Mucosa of stomach (tissue), 1 donor: ENCODE measurements around the gene RPS2.

Source experiments
- H3K27me3 ChIP-seq: one replicate; pipeline ENCODE4 v1.7.0; 2013; ENCODE audit warnings: mild to moderate bottlenecking, low read length; ENCODE audit not compliant: control insufficient read depth, insufficient read depth
- H3K36me3 ChIP-seq: one replicate; pipeline ENCODE4 v1.7.0; 2013; ENCODE audit warnings: low read length; ENCODE audit not compliant: control insufficient read depth, insufficient read depth
- H3K4me1 ChIP-seq: one replicate; pipeline ENCODE4 v1.7.0; 2013; ENCODE audit warnings: mild to moderate bottlenecking, low read length; ENCODE audit not compliant: control insufficient read depth, insufficient read depth
- H3K4me3 ChIP-seq: one replicate; pipeline ENCODE4 v1.7.0; 2013; ENCODE audit warnings: low read length
- H3K9ac ChIP-seq: one replicate; pipeline ENCODE4 v1.7.0; 2013; ENCODE audit warnings: mild to moderate bottlenecking, low read length, moderate library complexity
- H3K9me3 ChIP-seq: one replicate; pipeline ENCODE4 v1.7.0; 2013; ENCODE audit warnings: mild to moderate bottlenecking, low read length, moderate library complexity; ENCODE audit not compliant: control insufficient read depth
- donor health status: Pancreatic carcinoma.

The RPS2 gene

GRCh38 chr16:1983544-1984346, 19.1 kb upstream of the RPS2 start, which contains the start of gene GFER:
Gene GFER (plus strand): TSS chr16:1984193. CDS start chr16:1984219, 26 bp downstream.
- H3K4me1 ChIP-seq, result peaks cover 63% of the 10 kb centered on the region
- H3K27me3 ChIP-seq, result peaks cover 37% of the 10 kb centered on the region
- peak within 1 kb of the TSS; percentile 60 for H3K4me3 ChIP-seq
- no peaks in the 10 kb centered on the region for H3K36me3 ChIP-seq
- H3K9me3 ChIP-seq, result no peaks in the 10 kb centered on the region
- peak within 1 kb of the TSS; percentile 82 for H3K9ac ChIP-seq

- H3K4me1 ChIP-seq, result peaks cover 69% of the 10 kb centered on the region
- H3K9ac ChIP-seq, result peak overlapping the region; percentile 53
- H3K27me3 ChIP-seq, result peaks cover 31% of the 10 kb centered on the region
- peak overlapping the region; percentile 31 for H3K4me3 ChIP-seq
- H3K36me3 ChIP-seq, result no peaks in the 10 kb centered on the region
- H3K9me3 ChIP-seq, result no peaks in the 10 kb centered on the region
These were observed 18.4 kb upstream of the RPS2 start for GRCh38 chr16:1982991-1983543.

- Histone ChIP-seq H3K9me3 (no peaks in the 10 kb centered on the region), H3K36me3 (peaks cover 2% of the 10 kb centered on the region), H3K4me3 (no peak overlapping the region), H3K27me3 (peaks cover 28% of the 10 kb centered on the region), H3K4me1 (peaks cover 72% of the 10 kb centered on the region), H3K9ac (no peak overlapping the region)
These were observed 17.4 kb upstream of the RPS2 start for GRCh38 chr16:1982013-1982433.

- H3K9me3 ChIP-seq, result no peaks in the 10 kb centered on the region
- H3K27me3 ChIP-seq, result peaks cover 28% of the 10 kb centered on the region
- H3K9ac ChIP-seq, result no peak within 1 kb of the TSS
- no peak within 1 kb of the TSS for H3K4me3 ChIP-seq
- peaks cover 8% of the 10 kb centered on the region for H3K36me3 ChIP-seq
- peaks cover 72% of the 10 kb centered on the region for H3K4me1 ChIP-seq
These were observed 16.8 kb upstream of the RPS2 start, which contains the start of gene NOXO1 for GRCh38 chr16:1981398-1981836. Gene NOXO1 (minus strand): TSS chr16:1981469. CDS start chr16:1981179, 290 bp downstream.

GRCh38 chr16:1980770-1981087, 16.1 kb upstream of the RPS2 start:
- Histone ChIP-seq H3K4me1 (peaks cover 68% of the 10 kb centered on the region), H3K36me3 (peaks cover 9% of the 10 kb centered on the region), H3K9me3 (no peaks in the 10 kb centered on the region), H3K27me3 (peaks cover 24% of the 10 kb centered on the region), H3K9ac (no peak overlapping the region), H3K4me3 (no peak overlapping the region)

GRCh38 chr16:1980030-1980769, 15.6 kb upstream of the RPS2 start:
- Histone ChIP-seq H3K4me1 (peaks cover 62% of the 10 kb centered on the region), H3K4me3 (no peak overlapping the region), H3K9ac (peak overlapping the region; percentile 70), H3K27me3 (peaks cover 24% of the 10 kb centered on the region), H3K9me3 (no peaks in the 10 kb centered on the region), H3K36me3 (peaks cover 9% of the 10 kb centered on the region)

- peaks cover 24% of the 10 kb centered on the region for H3K27me3 ChIP-seq
- H3K9me3 ChIP-seq, result no peaks in the 10 kb centered on the region
- H3K4me1 ChIP-seq, result peaks cover 55% of the 10 kb centered on the region
- peak overlapping the region; percentile 70 for H3K9ac ChIP-seq
- H3K36me3 ChIP-seq, result peaks cover 11% of the 10 kb centered on the region
- H3K4me3 ChIP-seq, result no peak overlapping the region
These were observed 14.8 kb upstream of the RPS2 start for GRCh38 chr16:1979271-1980029.

- Histone ChIP-seq H3K4me3 (no peak overlapping the region), H3K27me3 (peaks cover 24% of the 10 kb centered on the region), H3K9ac (peak overlapping the region; percentile 70), H3K4me1 (peaks cover 53% of the 10 kb centered on the region), H3K36me3 (peaks cover 14% of the 10 kb centered on the region), H3K9me3 (no peaks in the 10 kb centered on the region)
These were observed 14.0 kb upstream of the RPS2 start for GRCh38 chr16:1978476-1979120.

- Histone ChIP-seq H3K4me3 (no peak overlapping the region), H3K36me3 (peaks cover 14% of the 10 kb centered on the region), H3K27me3 (peaks cover 21% of the 10 kb centered on the region), H3K9ac (no peak overlapping the region), H3K4me1 (peaks cover 47% of the 10 kb centered on the region), H3K9me3 (no peaks in the 10 kb centered on the region)
These were observed 13.2 kb upstream of the RPS2 start for GRCh38 chr16:1977875-1978268.

GRCh38 chr16:1976951-1977874, 12.6 kb upstream of the RPS2 start:
- Histone ChIP-seq H3K27me3 (peaks cover 21% of the 10 kb centered on the region), H3K4me3 (no peak overlapping the region), H3K36me3 (peaks cover 14% of the 10 kb centered on the region), H3K9me3 (no peaks in the 10 kb centered on the region), H3K4me1 (peaks cover 47% of the 10 kb centered on the region), H3K9ac (no peak overlapping the region)
